Neural cell (in vitro differentiated cells): ENCODE data around the gene CREB3L4.

Experiments used
- MXI1 ChIP-seq: fragments of 450-650 bp; conservative IDR thresholded peaks from 2 replicates; pipeline ENCODE4 v1.6.1; 2014; ENCODE audit warnings: antibody characterized with exemption, mild to moderate bottlenecking; ENCODE audit not compliant: poor library complexity, severe bottlenecking
- POLR2AphosphoS5 ChIP-seq: IDR thresholded peaks from 2 replicates; pipeline ENCODE4 v1.6.1; 2012
- RAD21 ChIP-seq: fragments of 450-650 bp; conservative IDR thresholded peaks from 2 replicates; pipeline ENCODE4 v1.6.1; 2014; ENCODE audit warnings: antibody characterized with exemption, mild to moderate bottlenecking, moderate library complexity
- TF ChIP-seq, protein P1 (sequence below): fragments of 450-650 bp; IDR thresholded peaks from 2 replicates; pipeline ENCODE4 v1.5.1; 2014; ENCODE audit warnings: antibody characterized with exemption, mild to moderate bottlenecking, moderate library complexity; ENCODE audit not compliant: poor library complexity, severe bottlenecking

DNA sequence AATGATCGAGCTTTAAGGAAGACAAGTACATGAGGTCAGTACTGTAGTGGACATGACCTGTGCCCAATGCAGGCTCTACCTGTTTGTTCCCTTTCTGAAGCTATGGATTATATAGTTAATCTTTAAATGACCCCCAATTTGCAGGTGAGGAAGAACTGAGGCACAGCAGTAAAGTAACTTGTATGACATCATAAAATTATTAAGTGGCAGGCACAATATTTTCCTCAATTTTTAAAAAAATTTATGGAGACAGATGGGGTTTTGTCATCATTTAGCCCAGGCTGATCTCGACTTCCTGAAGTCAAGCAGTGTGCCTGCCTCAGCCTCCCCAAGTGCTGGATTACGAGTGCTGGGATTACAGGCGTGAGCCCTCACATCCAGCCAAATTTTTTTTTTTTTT, 41.3 kb upstream of the CREB3L4 start:
- TF ChIP-seq, protein P1, sequence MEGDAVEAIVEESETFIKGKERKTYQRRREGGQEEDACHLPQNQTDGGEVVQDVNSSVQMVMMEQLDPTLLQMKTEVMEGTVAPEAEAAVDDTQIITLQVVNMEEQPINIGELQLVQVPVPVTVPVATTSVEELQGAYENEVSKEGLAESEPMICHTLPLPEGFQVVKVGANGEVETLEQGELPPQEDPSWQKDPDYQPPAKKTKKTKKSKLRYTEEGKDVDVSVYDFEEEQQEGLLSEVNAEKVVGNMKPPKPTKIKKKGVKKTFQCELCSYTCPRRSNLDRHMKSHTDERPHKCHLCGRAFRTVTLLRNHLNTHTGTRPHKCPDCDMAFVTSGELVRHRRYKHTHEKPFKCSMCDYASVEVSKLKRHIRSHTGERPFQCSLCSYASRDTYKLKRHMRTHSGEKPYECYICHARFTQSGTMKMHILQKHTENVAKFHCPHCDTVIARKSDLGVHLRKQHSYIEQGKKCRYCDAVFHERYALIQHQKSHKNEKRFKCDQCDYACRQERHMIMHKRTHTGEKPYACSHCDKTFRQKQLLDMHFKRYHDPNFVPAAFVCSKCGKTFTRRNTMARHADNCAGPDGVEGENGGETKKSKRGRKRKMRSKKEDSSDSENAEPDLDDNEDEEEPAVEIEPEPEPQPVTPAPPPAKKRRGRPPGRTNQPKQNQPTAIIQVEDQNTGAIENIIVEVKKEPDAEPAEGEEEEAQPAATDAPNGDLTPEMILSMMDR: no peak
- TF ChIP-seq RAD21: no peak
- TF ChIP-seq POLR2AphosphoS5: no peak
- TF ChIP-seq MXI1: no peak
